Measurements from ENCODE around the gene PYROXD2. TPM values are rescaled to one million over a fixed set of nuclear protein-coding genes. Genes with fewer than 3 reads are reported as not detected.
A peak's percentile ranks its signal among the peaks of the same experiment; 100 is the strongest.

PYROXD2 gene
- total RNA-seq, 1 donor from 2014 or later, result 5.0 TPM

GRCh38 chr10:98338318-98338717 lies 76.7 kb downstream of the PYROXD2 start:
- TF ChIP-seq CTCF (conservative IDR thresholded peaks at IDR 0.05), result no peak
- Mint-ChIP-seq H3K4me1 (peaks cover 5% of the 10 kb centered on the region), H3K27ac (ENCODE audit: unreplicated experiment) (no peak overlapping the region), H3K4me3 (no peak overlapping the region), H3K36me3 (ENCODE audit: low read depth) (no peaks in the 10 kb centered on the region), H3K27me3 (ENCODE audit: low read depth) (no peaks in the 10 kb centered on the region), H3K9me3 (no peaks in the 10 kb centered on the region)
- no peak for DNase-seq (ENCODE audit: low read depth, low spot score)

- H3K9me3 Mint-ChIP-seq, result no peaks in the 10 kb centered on the region
- DNase-seq (ENCODE audit: low read depth, low spot score), result no peak
- no peak overlapping the region for H3K27ac Mint-ChIP-seq (ENCODE audit: unreplicated experiment)
- H3K4me3 Mint-ChIP-seq, result no peak overlapping the region
- no peak for TF ChIP-seq CTCF (conservative IDR thresholded peaks at IDR 0.05)
- H3K4me1 Mint-ChIP-seq, result peaks cover 5% of the 10 kb centered on the region
- H3K36me3 Mint-ChIP-seq (ENCODE audit: low read depth), result no peaks in the 10 kb centered on the region
- no peaks in the 10 kb centered on the region for H3K27me3 Mint-ChIP-seq (ENCODE audit: low read depth)
Measured at GRCh38 chr10:98337484-98337883, 77.5 kb downstream of the PYROXD2 start.

Small RNA genes lying within 50 kb of the gene (microRNA-seq; reads per million reads assigned to microRNA genes)
- 165 reads per million, percentile 65 among the genes with 10 or more reads in this experiment for gene MIR1287
- 4.1 reads per million for gene MIR4685

Other genes with a start within 250 kb of the PYROXD2 start
- gene LOXL4, start 147.0 kb downstream of the PYROXD2 start, total RNA-seq, result 1.5 and 1.7 TPM in 2 replicates
- 45.2 and 46.9 TPM in 2 replicates for gene HPS1, start 31.8 kb upstream of the PYROXD2 start, total RNA-seq

Data from neural crest cell (in vitro differentiated cells).